ENCODE measurements around the gene DPY19L1.

- TF ChIP-seq CTCF (IDR thresholded peaks at IDR 0.05; ENCODE audit: low read depth, low read length, poor library complexity, severe bottlenecking): no peak
- no peak for TF ChIP-seq EZH2phosphoT487 (IDR thresholded peaks at IDR 0.05; ENCODE audit: borderline replicate concordance, low read length)
Measured at GRCh38 chr7:35024298-35024697, 13.0 kb downstream of the DPY19L1 start.
